Right hindlimb (tissue), 1 donor: Measurements from ENCODE around the gene HSD17B11.
"Not testable (repeated sequence)": the region's sequence is repeated elsewhere in the genome, so short reads cannot be mapped to it uniquely, and the experiment has no call there.

ENCODE experiments used
- DNase-seq: peaks from one replicate; pipeline ENCODE4 v3.0.0-alpha.2; 2018

The HSD17B11 gene

GRCh38 chr4:87304745-87305432 is 86.1 kb downstream of the HSD17B11 start:
- DNase-seq, result no peak

GRCh38 chr4:87299898-87300297 is 91.1 kb downstream of the HSD17B11 start:
- DNase-seq, result no peak

- no peak for DNase-seq
Measured at GRCh38 chr4:87298362-87298761, 92.6 kb downstream of the HSD17B11 start.

- DNase-seq, result not testable (repeated sequence)
Measured at GRCh38 chr4:87294911-87295310, 96.1 kb downstream of the HSD17B11 start.

- DNase-seq, result not testable (repeated sequence)
Measured at GRCh38 chr4:87293889-87294288, 97.1 kb downstream of the HSD17B11 start.

GRCh38 chr4:87286970-87287369 is 104.0 kb downstream of the HSD17B11 start:
- DNase-seq, result no peak
